Naive thymus-derived CD4-positive, alpha-beta T cell (primary cell): ENCODE data around the gene NRGN. TPM values are rescaled to one million over a fixed set of nuclear protein-coding genes. Genes with fewer than 3 reads are reported as not detected.

Source experiments
- ATAC-seq: fragments of 150-1000 bp; cut with Tn5 transposase; 2 replicates; pipeline ENCODE4 v1.10.0; 2021; ENCODE audit warnings: mild to moderate bottlenecking, moderate library complexity
- CTCF ChIA-PET: fragments of 350-600 bp; sonication (Branson Sonifier 250); formaldehyde crosslinking; loops from one replicate; lab custom pipeline; 2021; ENCODE audit warnings: antibody characterized with exemption; lab: Charles Lee
- POLR2A ChIA-PET: fragments of 350-600 bp; sonication (Branson Sonifier 250); formaldehyde crosslinking; loops from one replicate; lab custom pipeline; 2021; ENCODE audit warnings: antibody characterized with exemption, inconsistent platforms; lab: Charles Lee
- DNase-seq, 9 donors: peaks; one replicate each; pipeline versions ENCODE4 v3.0.0 to v3.0.0-alpha.2; 2020 to 2022; ENCODE audit warnings: mixed read lengths in 1 of 9
- H3K27ac ChIP-seq: one replicate; pipeline ENCODE4 v1.7.0; 2013; ENCODE audit warnings: mild to moderate bottlenecking, low read depth, low read length, moderate library complexity
- H3K27me3 ChIP-seq, 2 donors: one replicate each; pipeline ENCODE4 v1.7.0; 2013; ENCODE audit warnings: low read length in 2 of 2, mild to moderate bottlenecking in 2 of 2, moderate library complexity in 2 of 2; ENCODE audit not compliant: control insufficient read depth in 2 of 2, insufficient read depth in 2 of 2
- H3K36me3 ChIP-seq, 3 experiments: 1 replicate in 2 of 3; 2 replicates in 1 of 3; pipeline ENCODE4 v1.7.0; 2013; ENCODE audit warnings: low read length in 3 of 3, mild to moderate bottlenecking in 3 of 3, moderate library complexity in 1 of 3; ENCODE audit not compliant: insufficient read depth in 3 of 3, control insufficient read depth in 2 of 3
- H3K4me1 ChIP-seq, 2 donors: one replicate each; pipeline ENCODE4 v1.7.0; 2013; ENCODE audit warnings: low read length in 2 of 2, mild to moderate bottlenecking in 2 of 2, moderate library complexity in 1 of 2; ENCODE audit not compliant: control insufficient read depth in 2 of 2, insufficient read depth in 2 of 2
- H3K4me3 ChIP-seq: 2 replicates; pipeline ENCODE4 v1.7.0; 2013; ENCODE audit warnings: mild to moderate bottlenecking, low read length
- H3K9me3 ChIP-seq, 3 experiments: 1 replicate in 2 of 3; 2 replicates in 1 of 3; pipeline ENCODE4 v1.7.0; 2013; ENCODE audit warnings: low read length in 3 of 3; ENCODE audit not compliant: control insufficient read depth in 2 of 3
- H3K27ac Mint-ChIP-seq, 9 donors: one replicate each; pipeline ENCODE4 v1.8.0; 2020 to 2022; ENCODE audit warnings: mixed read lengths in 9 of 9, mild to moderate bottlenecking in 8 of 9, moderate library complexity in 5 of 9, inconsistent platforms in 2 of 9
- H3K27me3 Mint-ChIP-seq, 5 donors: one replicate each; pipeline ENCODE4 v1.8.0; 2021 to 2022; ENCODE audit warnings: mixed read lengths in 5 of 5, mild to moderate bottlenecking in 1 of 5
- H3K36me3 Mint-ChIP-seq, 5 donors: one replicate each; pipeline ENCODE4 v1.8.0; 2020 to 2022; ENCODE audit warnings: mixed read lengths in 5 of 5, mild to moderate bottlenecking in 3 of 5, inconsistent platforms in 1 of 5
- H3K4me1 Mint-ChIP-seq, 7 donors: one replicate each; pipeline ENCODE4 v1.8.0; 2020 to 2022; ENCODE audit warnings: mixed read lengths in 7 of 7, mild to moderate bottlenecking in 3 of 7, inconsistent platforms in 1 of 7
- H3K4me3 Mint-ChIP-seq, 10 donors: one replicate each; pipeline ENCODE4 v1.8.0; 2020 to 2022; ENCODE audit warnings: mild to moderate bottlenecking in 10 of 10, mixed read lengths in 10 of 10, moderate library complexity in 6 of 10, inconsistent platforms in 2 of 10
- H3K9me3 Mint-ChIP-seq, 11 donors: one replicate each; pipeline ENCODE4 v1.8.0; 2020 to 2022; ENCODE audit warnings: mixed read lengths in 11 of 11, mild to moderate bottlenecking in 4 of 11, inconsistent platforms in 1 of 11, moderate library complexity in 1 of 11
- intact Hi-C, 2 donors: fragments of 100-400 bp; cut with micrococcal nuclease; formaldehyde crosslinking; loops; one replicate each; pipeline ENCODE4 v1.15.1; 2023
- polyA plus RNA-seq, 2 donors: library from polyadenylated mRNA; unstranded; fragments of 300-500 nt; fragmentation: Illumina TruSeq; gene quantifications; one replicate each; pipeline ENCODE4 v1.2.3, GENCODE V29; 2021
- total RNA-seq, 6 experiments: library from RNA in 5 of 6; stranded (reverse) in 5 of 6; gene quantifications; 1 replicate in 5 of 6; 2 replicates in 1 of 6; pipeline ENCODE4 v1.2.3 and lab custom pipeline; 2021 to 2026

NRGN gene
- total and polyA plus RNA-seq, 7 experiments from 2014 or later: 1.2 to 48.7 (median 4.9) TPM; not detected in 2

- Mint-ChIP-seq H3K4me1 (peaks cover 0 to 24% (median 5%) of the 10 kb centered on the region in 7 donors), H3K9me3 (peaks cover 0 to 2% (median 0%) of the 10 kb centered on the region in 11 donors), H3K27me3 (peaks cover 13 to 20% (median 17%) of the 10 kb centered on the region in 5 donors), H3K4me3 (peak overlapping the region in 7 of 10 donors; percentile 38 to 65 (median 49)), H3K27ac (peak overlapping the region in 5 of 9 donors; percentile 23 to 70 (median 63)), H3K36me3 (no peaks in the 10 kb centered on the region)
- Histone ChIP-seq H3K27me3 (no peaks in the 10 kb centered on the region), H3K4me1 (no peaks in the 10 kb centered on the region), H3K27ac (peak overlapping the region; percentile 8), H3K36me3 (no peaks in the 10 kb centered on the region), H3K9me3 (no peaks in the 10 kb centered on the region), H3K4me3 (no peak overlapping the region)
- POLR2A ChIA-PET: interaction anchor here (0.9 to 8.7 kb wide), 5 partner anchors 8 to 201 kb away, joined by 3 to 112 read pairs (median 3); partner anchors contain the start of genes CCDC15, ESAM, SIAE and SPA17
- DNase-seq (no peak), ATAC-seq (no peak)
- intact Hi-C loops: no loop called here
- CTCF ChIA-PET: interaction anchor here (0.6 to 2.0 kb wide), 7 partner anchors 8 to 85 kb away, joined by 3 to 7 read pairs (median 3); partner anchors contain the start of gene ESAM
Measured at GRCh38 chr11:124752471-124753102, 12.8 kb downstream of the NRGN start.

- no peak overlapping the region for H3K27ac ChIP-seq
- Mint-ChIP-seq H3K4me3 (no peak overlapping the region), H3K27ac (no peak overlapping the region), H3K36me3 (no peaks in the 10 kb centered on the region), H3K27me3 (peaks cover 18 to 25% (median 23%) of the 10 kb centered on the region in 5 donors), H3K9me3 (peaks cover 0 to 2% (median 0%) of the 10 kb centered on the region in 11 donors), H3K4me1 (peaks cover 1 to 25% (median 7%) of the 10 kb centered on the region in 7 donors)
- peaks cover 0 to 2% of the 10 kb centered on the region in 2 donors for H3K4me1 ChIP-seq
- no peaks in the 10 kb centered on the region for H3K36me3 ChIP-seq
- no peak for ATAC-seq
- no peak for DNase-seq
- intact Hi-C loops: no loop called here
- no peak overlapping the region for H3K4me3 ChIP-seq
- POLR2A ChIA-PET: interaction anchor here (0.6 to 8.7 kb wide), 4 partner anchors 8 to 81 kb away, joined by 3 to 112 read pairs (median 3); partner anchors contain the start of genes ESAM, SIAE and SPA17
- CTCF ChIA-PET: interaction anchor here (0.7 to 2.0 kb wide), 6 partner anchors 9 to 84 kb away, joined by 3 to 5 read pairs (median 3); partner anchors contain the start of gene ESAM
- no peaks in the 10 kb centered on the region for H3K9me3 ChIP-seq
- H3K27me3 ChIP-seq: no peaks in the 10 kb centered on the region
Measured at GRCh38 chr11:124753205-124753604, 13.5 kb downstream of the NRGN start.

- Mint-ChIP-seq H3K4me3 (no peak overlapping the region), H3K4me1 (peaks cover 5 to 29% (median 10%) of the 10 kb centered on the region in 7 donors), H3K9me3 (peaks cover 0 to 2% (median 0%) of the 10 kb centered on the region in 11 donors), H3K27ac (no peak overlapping the region), H3K36me3 (no peaks in the 10 kb centered on the region), H3K27me3 (peaks cover 23 to 29% (median 28%) of the 10 kb centered on the region in 5 donors)
- no peak overlapping the region for H3K4me3 ChIP-seq
- H3K27me3 ChIP-seq: peaks cover 0 to 1% of the 10 kb centered on the region in 2 donors
- intact Hi-C loops: no loop called here
- peaks cover 0 to 6% of the 10 kb centered on the region in 2 donors for H3K4me1 ChIP-seq
- no peak overlapping the region for H3K27ac ChIP-seq
- ChIA-PET CTCF (interaction anchor here (1.2 to 2.0 kb wide), 4 partner anchors 9 to 84 kb away, joined by 3 to 5 read pairs (median 4); partner anchors contain the start of gene ESAM), POLR2A (interaction anchor here (0.6 to 8.7 kb wide), 3 partner anchors 8 to 82 kb away, joined by 3 to 112 read pairs (median 3); partner anchors contain the start of genes SIAE and SPA17)
- DNase-seq: no peak
- no peaks in the 10 kb centered on the region for H3K9me3 ChIP-seq
- H3K36me3 ChIP-seq: no peaks in the 10 kb centered on the region
- no peak for ATAC-seq
Measured at GRCh38 chr11:124753624-124754023, 13.9 kb downstream of the NRGN start.

GRCh38 chr11:124754309-124754708, 14.6 kb downstream of the NRGN start:
- ChIA-PET POLR2A (interaction anchor here (0.8 kb wide), 1 partner anchor 81 kb away, joined by 3 read pairs; the partner anchor contains the start of gene SIAE), CTCF (interaction anchor here (1.6 to 2.0 kb wide), 2 partner anchors 8 to 10 kb away, joined by 3 to 5 read pairs; partner anchors contain the start of gene ESAM)
- H3K27ac Mint-ChIP-seq: no peak overlapping the region
- H3K36me3 Mint-ChIP-seq: no peaks in the 10 kb centered on the region
- H3K4me3 Mint-ChIP-seq: no peak overlapping the region
- H3K4me1 ChIP-seq: peaks cover 0 to 13% of the 10 kb centered on the region in 2 donors
- no peaks in the 10 kb centered on the region for H3K36me3 ChIP-seq
- no peak overlapping the region for H3K4me3 ChIP-seq
- peaks cover 6 to 29% (median 13%) of the 10 kb centered on the region in 7 donors for H3K4me1 Mint-ChIP-seq
- peaks cover 0 to 2% of the 10 kb centered on the region in 2 donors for H3K27me3 ChIP-seq
- no peak overlapping the region for H3K27ac ChIP-seq
- no peak for DNase-seq
- no peaks in the 10 kb centered on the region for H3K9me3 ChIP-seq
- no peak for ATAC-seq
- intact Hi-C loops: no loop called here
- peaks cover 0 to 2% (median 0%) of the 10 kb centered on the region in 11 donors for H3K9me3 Mint-ChIP-seq
- peaks cover 28 to 35% (median 29%) of the 10 kb centered on the region in 5 donors for H3K27me3 Mint-ChIP-seq

- peaks cover 0 to 2% of the 10 kb centered on the region in 2 donors for H3K27me3 ChIP-seq
- ChIA-PET POLR2A (interaction anchor here (0.8 to 5.4 kb wide), 2 partner anchors 7 to 82 kb away, joined by 3 to 42 read pairs; partner anchors contain the start of gene SIAE), CTCF (interaction anchor here (0.7 to 4.5 kb wide), 2 partner anchors 7 to 14 kb away, joined by 3 to 23 read pairs; no protein-coding TSS in a partner anchor)
- intact Hi-C loops: no loop called here
- H3K4me3 ChIP-seq: no peak overlapping the region
- Mint-ChIP-seq H3K9me3 (peaks cover 0 to 2% (median 0%) of the 10 kb centered on the region in 11 donors), H3K4me3 (no peak overlapping the region), H3K27ac (no peak overlapping the region), H3K36me3 (no peaks in the 10 kb centered on the region), H3K27me3 (peaks cover 29 to 38% (median 33%) of the 10 kb centered on the region in 5 donors), H3K4me1 (peaks cover 6 to 32% (median 15%) of the 10 kb centered on the region in 7 donors)
- no peaks in the 10 kb centered on the region for H3K36me3 ChIP-seq
- ATAC-seq (no peak), DNase-seq (no peak)
- peaks cover 0 to 17% of the 10 kb centered on the region in 2 donors for H3K4me1 ChIP-seq
- H3K27ac ChIP-seq: no peak overlapping the region
- no peaks in the 10 kb centered on the region for H3K9me3 ChIP-seq
Measured at GRCh38 chr11:124754710-124755109, 15.0 kb downstream of the NRGN start.

- Mint-ChIP-seq H3K4me3 (no peak overlapping the region), H3K9me3 (peaks cover 0 to 1% (median 0%) of the 10 kb centered on the region in 11 donors), H3K36me3 (no peaks in the 10 kb centered on the region), H3K27ac (peak overlapping the region in 1 of 9 donors; percentile 19), H3K27me3 (peaks cover 36 to 51% (median 44%) of the 10 kb centered on the region in 5 donors), H3K4me1 (peaks cover 6 to 33% (median 19%) of the 10 kb centered on the region in 7 donors)
- intact Hi-C loops: no loop called here
- DNase-seq: no peak
- H3K9me3 ChIP-seq: no peaks in the 10 kb centered on the region
- ChIA-PET CTCF (interaction anchor here (0.5 to 4.5 kb wide), 3 partner anchors 9 to 82 kb away, joined by 3 to 23 read pairs (median 5); partner anchors contain the start of gene SPA17), POLR2A (interaction anchor here (0.9 to 5.4 kb wide), 3 partner anchors 8 to 16 kb away, joined by 4 to 42 read pairs (median 4); no protein-coding TSS in a partner anchor)
- H3K4me1 ChIP-seq: peaks cover under 1 to 23% of the 10 kb centered on the region in 2 donors
- no peak overlapping the region for H3K4me3 ChIP-seq
- H3K27ac ChIP-seq: no peak overlapping the region
- no peak for ATAC-seq
- peaks cover 7 to 14% of the 10 kb centered on the region in 2 donors for H3K27me3 ChIP-seq
- no peaks in the 10 kb centered on the region for H3K36me3 ChIP-seq
Measured at GRCh38 chr11:124756033-124756752, 16.5 kb downstream of the NRGN start.
